ENCODE data around the gene FBLN5. TPM values are rescaled to one million over a fixed set of nuclear protein-coding genes. Genes with fewer than 3 reads are reported as not detected.
A peak's percentile ranks its signal among the peaks of the same experiment; 100 is the strongest.
"Not testable (repeated sequence)": the region's sequence is repeated elsewhere in the genome, so short reads cannot be mapped to it uniquely, and the experiment has no call there.

The FBLN5 gene
- total RNA-seq, 6 experiments from 2014 or later: 127 to 242 (median 205) TPM

DNA sequence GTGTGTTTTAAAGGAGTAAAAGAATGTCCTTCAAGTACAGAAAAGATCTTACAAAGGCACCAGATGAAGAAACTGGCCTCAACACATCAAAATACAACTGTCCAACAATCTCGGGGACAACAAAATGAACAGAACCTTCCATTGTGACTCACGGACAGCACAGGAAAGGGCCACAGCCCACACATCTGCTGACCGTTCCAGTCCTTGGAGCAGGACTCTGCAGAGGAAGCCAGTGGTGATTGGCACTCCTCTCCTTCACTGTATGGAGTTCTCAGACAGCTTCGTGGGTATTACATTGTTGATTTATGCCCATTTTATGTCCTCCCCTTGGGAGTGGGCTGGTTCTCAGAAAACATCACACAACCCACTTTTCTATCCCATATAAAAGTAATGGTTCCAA is 47.7 kb downstream of the FBLN5 start:
- no peak for DNase-seq
- no peak overlapping the region for H3K4me3 Mint-ChIP-seq
- no peaks in the 10 kb centered on the region; the same call in 1 of the 2 replicates for H3K27me3 Mint-ChIP-seq (ENCODE audit: insufficient read depth)

DNA sequence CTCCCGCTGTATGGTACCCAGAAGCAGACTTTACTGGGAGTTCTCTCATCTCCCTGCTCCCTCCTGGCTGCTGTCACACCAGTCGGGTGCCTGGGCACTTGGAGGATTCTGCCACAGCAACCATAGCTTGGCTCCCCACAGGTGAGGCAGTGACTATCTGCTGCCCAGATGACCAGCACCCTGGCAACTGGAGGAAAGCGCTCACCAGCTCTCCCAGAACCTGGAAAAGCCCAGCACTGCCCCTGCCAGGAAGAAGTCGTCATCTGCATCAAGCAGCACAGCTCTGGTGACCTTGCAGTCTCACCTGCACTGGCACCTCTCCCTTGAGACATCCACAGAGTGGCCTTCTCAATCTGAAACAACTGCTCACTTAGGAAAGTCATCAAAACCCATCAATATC is 48.3 kb downstream of the FBLN5 start:
- Mint-ChIP-seq H3K27ac (peak overlapping the region; percentile 8; the same call in 1 of the 2 replicates), H3K9me3 (no peaks in the 10 kb centered on the region)
- TF ChIP-seq, protein P1, sequence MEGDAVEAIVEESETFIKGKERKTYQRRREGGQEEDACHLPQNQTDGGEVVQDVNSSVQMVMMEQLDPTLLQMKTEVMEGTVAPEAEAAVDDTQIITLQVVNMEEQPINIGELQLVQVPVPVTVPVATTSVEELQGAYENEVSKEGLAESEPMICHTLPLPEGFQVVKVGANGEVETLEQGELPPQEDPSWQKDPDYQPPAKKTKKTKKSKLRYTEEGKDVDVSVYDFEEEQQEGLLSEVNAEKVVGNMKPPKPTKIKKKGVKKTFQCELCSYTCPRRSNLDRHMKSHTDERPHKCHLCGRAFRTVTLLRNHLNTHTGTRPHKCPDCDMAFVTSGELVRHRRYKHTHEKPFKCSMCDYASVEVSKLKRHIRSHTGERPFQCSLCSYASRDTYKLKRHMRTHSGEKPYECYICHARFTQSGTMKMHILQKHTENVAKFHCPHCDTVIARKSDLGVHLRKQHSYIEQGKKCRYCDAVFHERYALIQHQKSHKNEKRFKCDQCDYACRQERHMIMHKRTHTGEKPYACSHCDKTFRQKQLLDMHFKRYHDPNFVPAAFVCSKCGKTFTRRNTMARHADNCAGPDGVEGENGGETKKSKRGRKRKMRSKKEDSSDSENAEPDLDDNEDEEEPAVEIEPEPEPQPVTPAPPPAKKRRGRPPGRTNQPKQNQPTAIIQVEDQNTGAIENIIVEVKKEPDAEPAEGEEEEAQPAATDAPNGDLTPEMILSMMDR (IDR thresholded peaks at IDR 0.05): no peak

More for the DNA sequence above, 47.7 kb downstream of the FBLN5 start:
- no peaks in the 10 kb centered on the region for H3K36me3 Mint-ChIP-seq (ENCODE audit: low read depth)
- H3K9me3 Mint-ChIP-seq: no peaks in the 10 kb centered on the region
- H3K27ac Mint-ChIP-seq: peak overlapping the region; percentile 8; the same call in 1 of the 2 replicates
- TF ChIP-seq, protein P1 (IDR thresholded peaks at IDR 0.05): no peak
- H3K4me1 Mint-ChIP-seq (ENCODE audit: low read depth): peaks cover 21% of the 10 kb centered on the region

DNA sequence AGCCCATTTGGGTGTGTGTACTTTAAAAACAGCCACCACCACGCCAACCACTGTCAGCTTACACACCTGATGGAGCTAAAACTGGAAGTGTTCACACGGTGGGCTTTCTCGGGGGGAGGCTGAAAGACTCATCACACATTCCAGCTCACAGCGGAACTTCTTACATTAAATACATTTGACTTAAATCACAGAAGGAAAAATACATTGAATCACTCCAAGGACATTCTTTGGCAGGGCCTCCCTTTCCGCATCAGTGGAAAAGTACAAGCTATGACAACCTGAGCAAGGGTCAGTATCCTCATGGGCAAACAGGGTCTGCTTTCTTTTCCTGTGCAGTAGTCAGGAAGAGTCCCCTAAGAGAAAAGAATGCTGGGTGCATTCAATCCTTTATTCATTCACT is 49.1 kb downstream of the FBLN5 start:
- peaks cover 21% of the 10 kb centered on the region for H3K4me1 Mint-ChIP-seq (ENCODE audit: low read depth)
- no peaks in the 10 kb centered on the region for H3K27me3 Mint-ChIP-seq (ENCODE audit: insufficient read depth)
- TF ChIP-seq, protein P1 (IDR thresholded peaks at IDR 0.05): no peak
- H3K27ac Mint-ChIP-seq: no peak overlapping the region
- peaks cover 4% of the 10 kb centered on the region; the same call in 1 of the 2 replicates for H3K36me3 Mint-ChIP-seq (ENCODE audit: low read depth)
- no peak overlapping the region for H3K4me3 Mint-ChIP-seq
- no peaks in the 10 kb centered on the region for H3K9me3 Mint-ChIP-seq
- DNase-seq: no peak

More for the DNA sequence above, 48.3 kb downstream of the FBLN5 start:
- Mint-ChIP-seq H3K36me3 (ENCODE audit: low read depth) (no peaks in the 10 kb centered on the region), H3K27me3 (ENCODE audit: insufficient read depth) (no peaks in the 10 kb centered on the region; the same call in 1 of the 2 replicates), H3K4me3 (no peak overlapping the region), H3K4me1 (ENCODE audit: low read depth) (peaks cover 21% of the 10 kb centered on the region)
- DNase-seq: no peak

DNA sequence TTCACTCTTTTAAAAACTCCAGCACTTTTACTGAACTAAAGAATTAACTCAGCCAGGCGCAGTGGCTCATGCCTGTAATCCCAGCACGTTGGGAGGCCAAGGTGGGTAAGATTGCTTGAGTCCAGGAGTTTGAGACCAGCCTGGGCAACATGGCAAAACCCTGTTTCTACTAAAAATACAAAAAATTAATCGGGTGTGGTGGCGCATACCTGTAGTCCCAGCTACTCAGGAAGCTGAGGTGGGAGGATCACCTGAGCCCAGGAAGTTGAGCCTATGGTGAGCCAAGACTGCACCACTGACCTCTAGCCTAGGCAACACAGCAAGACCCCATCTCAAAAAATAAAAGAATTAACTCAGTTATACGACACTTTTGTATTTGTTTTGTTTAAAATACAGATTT is 49.8 kb downstream of the FBLN5 start:
- peak overlapping the region; percentile 42; the same call in 1 of the 2 replicates for H3K27ac Mint-ChIP-seq
- peaks cover 21% of the 10 kb centered on the region for H3K4me1 Mint-ChIP-seq (ENCODE audit: low read depth)
- H3K4me3 Mint-ChIP-seq; DNase-seq; H3K27me3 Mint-ChIP-seq (ENCODE audit: insufficient read depth); H3K9me3 Mint-ChIP-seq; H3K36me3 Mint-ChIP-seq (ENCODE audit: low read depth): not testable (repeated sequence)

DNA sequence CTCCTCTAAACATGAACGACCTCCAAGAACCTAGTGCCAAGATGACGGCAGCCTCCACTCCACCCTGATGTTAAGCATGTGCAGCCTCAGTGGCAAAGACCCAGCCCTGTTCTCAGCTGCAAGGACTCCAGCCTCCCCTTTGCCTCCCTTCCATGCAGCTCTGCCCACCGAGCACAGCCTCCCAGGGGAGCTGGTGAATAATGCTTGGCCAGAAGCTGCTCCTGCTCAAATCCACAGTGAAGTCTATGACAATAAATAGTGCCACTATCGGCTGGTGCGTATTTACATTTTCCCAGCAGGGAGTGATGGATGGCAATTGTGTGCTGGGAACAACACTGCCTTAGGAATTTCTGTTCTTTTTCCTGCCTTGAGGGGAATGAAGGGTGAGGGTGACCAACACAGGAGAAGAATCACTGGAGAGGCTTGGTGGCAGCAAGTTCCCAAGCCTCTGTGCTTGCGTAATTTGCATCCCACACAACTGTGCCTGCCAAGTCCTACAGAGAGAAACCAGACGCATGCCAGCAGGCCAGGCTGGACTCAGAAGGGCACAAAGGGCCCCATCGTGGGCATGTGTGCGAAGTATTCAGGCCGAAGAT is 50.3 kb downstream of the FBLN5 start:
- TF ChIP-seq, protein P1 (IDR thresholded peaks at IDR 0.05): no peak
- Mint-ChIP-seq H3K4me1 (ENCODE audit: low read depth) (peaks cover 21% of the 10 kb centered on the region), H3K9me3 (no peaks in the 10 kb centered on the region), H3K27me3 (ENCODE audit: insufficient read depth) (no peaks in the 10 kb centered on the region), H3K36me3 (ENCODE audit: low read depth) (peaks cover 5% of the 10 kb centered on the region), H3K27ac (peak overlapping the region; percentile 42; the same call in 1 of the 2 replicates), H3K4me3 (no peak overlapping the region)
- DNase-seq: peak; percentile 34

DNA sequence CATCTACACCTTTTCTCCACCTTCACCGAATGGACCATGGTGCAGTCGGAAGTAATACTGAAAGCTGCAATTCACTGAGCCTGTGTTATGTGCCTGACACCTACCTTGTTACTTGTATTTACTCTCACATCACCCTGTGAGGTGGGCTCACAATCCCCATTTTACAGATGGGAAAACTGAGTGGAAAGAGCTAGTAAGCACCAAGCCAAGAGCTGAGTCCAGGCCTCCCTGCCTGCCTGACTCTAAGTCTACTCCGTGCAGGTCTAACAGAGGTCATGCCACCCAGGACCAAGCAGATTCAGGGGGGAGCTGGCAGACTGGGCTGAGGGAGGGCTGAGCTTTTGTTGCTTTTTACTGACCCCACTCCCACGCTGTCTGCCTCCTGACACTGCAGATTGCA is 51.1 kb downstream of the FBLN5 start:
- H3K36me3 Mint-ChIP-seq (ENCODE audit: low read depth): peaks cover 10% of the 10 kb centered on the region
- no peak for DNase-seq
- H3K27me3 Mint-ChIP-seq (ENCODE audit: insufficient read depth): no peaks in the 10 kb centered on the region
- TF ChIP-seq, protein P1 (IDR thresholded peaks at IDR 0.05): no peak
- H3K4me1 Mint-ChIP-seq (ENCODE audit: low read depth): peaks cover 21% of the 10 kb centered on the region
- H3K27ac Mint-ChIP-seq: no peak overlapping the region; the same call in 1 of the 2 replicates
- no peak overlapping the region for H3K4me3 Mint-ChIP-seq
- H3K9me3 Mint-ChIP-seq: no peaks in the 10 kb centered on the region
